Esophagus (tissue), 2 donors: Measurements from ENCODE around the gene JMJD8. TPM values are rescaled to one million over a fixed set of nuclear protein-coding genes. Genes with fewer than 3 reads are reported as not detected.
"Not testable (repeated sequence)": the region's sequence is repeated elsewhere in the genome, so short reads cannot be mapped to it uniquely, and the experiment has no call there.

Experiments used
- H3K27ac ChIP-seq, 2 donors: one replicate each; pipeline ENCODE4 v1.5.1; 2013; ENCODE audit warnings: low read depth in 2 of 2, mild to moderate bottlenecking in 2 of 2, inconsistent platforms in 1 of 2, low read length in 1 of 2, moderate library complexity in 1 of 2
- H3K27me3 ChIP-seq, 2 donors: one replicate each; pipeline ENCODE4 v1.6.1; 2013; ENCODE audit warnings: low read length in 2 of 2, control low read depth in 1 of 2, mild to moderate bottlenecking in 1 of 2; ENCODE audit not compliant: insufficient read depth in 2 of 2, control insufficient read depth in 1 of 2
- H3K36me3 ChIP-seq, 2 donors: one replicate each; pipeline ENCODE4 v1.6.1; 2013; ENCODE audit warnings: low read length in 1 of 2; ENCODE audit not compliant: control insufficient read depth in 2 of 2, insufficient read depth in 2 of 2
- H3K4me1 ChIP-seq, 2 donors: one replicate each; pipeline ENCODE4 v1.6.1; 2013; ENCODE audit warnings: low read length in 1 of 2; ENCODE audit not compliant: control insufficient read depth in 2 of 2, insufficient read depth in 2 of 2
- H3K4me3 ChIP-seq, 2 donors: one replicate each; pipeline ENCODE4 v1.5.1; 2013; ENCODE audit warnings: low read length in 2 of 2, mild to moderate bottlenecking in 2 of 2, low read depth in 1 of 2, moderate library complexity in 1 of 2
- H3K9me3 ChIP-seq, 2 donors: one replicate each; pipeline ENCODE4 v1.6.1; 2013; ENCODE audit warnings: mild to moderate bottlenecking in 2 of 2, low read depth in 1 of 2, low read length in 1 of 2, moderate library complexity in 1 of 2; ENCODE audit not compliant: control insufficient read depth in 2 of 2, insufficient read depth in 1 of 2
- WGBS, 2 donors: extraction: QIAGEN DNeasy Blood & Tissue Kit; methylation state at CpG; one replicate each; pipeline ENCODE4 v1.1.7; 2013; 5-methylcytosine and 5-hydroxymethylcytosine counted together
- polyA plus RNA-seq, 2 donors: library from polyadenylated mRNA; stranded (reverse); fragments of 200-250 nt; gene quantifications; one replicate each; pipeline ENCODE4 v1.2.3, GENCODE V29; 2013
- donor health status: healthy with polysubstance abuse.
- donor health status: Bipolar disorder and iron deficiency.

Gene JMJD8
- polyA plus RNA-seq, 2 donors: 41.0 to 55.4 TPM

GRCh38 chr16:716768-717325, 32.7 kb upstream of the JMJD8 start:
- H3K9me3 ChIP-seq: no peaks in the 10 kb centered on the region
- 81 to 87% methylated on average over 27 to 29 of the region's 29 CpGs for WGBS, 2 donors
- H3K36me3 ChIP-seq: no peaks in the 10 kb centered on the region
- peaks cover 0 to 3% of the 10 kb centered on the region in 2 donors for H3K27me3 ChIP-seq
- H3K4me1 ChIP-seq: peaks cover 11 to 35% of the 10 kb centered on the region in 2 donors
- H3K27ac ChIP-seq: no peak overlapping the region
- no peak overlapping the region for H3K4me3 ChIP-seq

GRCh38 chr16:716200-716568, 32.0 kb upstream of the JMJD8 start:
- Histone ChIP-seq H3K4me3 (peak overlapping the region; percentile 54 to 58), H3K27ac (no peak overlapping the region), H3K36me3 (no peaks in the 10 kb centered on the region), H3K27me3 (peaks cover 0 to 3% of the 10 kb centered on the region in 2 donors), H3K4me1 (peaks cover 6 to 29% of the 10 kb centered on the region in 2 donors), H3K9me3 (no peaks in the 10 kb centered on the region)
- 24 to 25% methylated on average over 12 of the region's 12 CpGs for WGBS, 2 donors

GRCh38 chr16:715477-716199, 31.5 kb upstream of the JMJD8 start:
- peak overlapping the region; percentile 54 to 58 for H3K4me3 ChIP-seq
- no peak overlapping the region for H3K27ac ChIP-seq
- H3K4me1 ChIP-seq: peaks cover 6 to 32% of the 10 kb centered on the region in 2 donors
- H3K9me3 ChIP-seq: no peaks in the 10 kb centered on the region
- WGBS, 2 donors: 2% methylated on average over 36 to 74 of the region's 74 CpGs
- H3K27me3 ChIP-seq: peaks cover 0 to 3% of the 10 kb centered on the region in 2 donors
- H3K36me3 ChIP-seq: no peaks in the 10 kb centered on the region

GRCh38 chr16:714558-715476, 30.7 kb upstream of the JMJD8 start, which contains the start of gene METRN:
METRN (plus strand) TSS chr16:715118; CDS start chr16:715290, 172 bp downstream.
- Histone ChIP-seq H3K27ac (peak within 1 kb of the TSS in 1 of 2 donors; percentile 6), H3K9me3 (no peaks in the 10 kb centered on the region), H3K27me3 (peaks cover 0 to 3% of the 10 kb centered on the region in 2 donors), H3K36me3 (no peaks in the 10 kb centered on the region), H3K4me1 (peaks cover 3 to 27% of the 10 kb centered on the region in 2 donors), H3K4me3 (peak within 1 kb of the TSS; percentile 54 to 58)
- WGBS, 2 donors: 5 to 6% methylated on average over 68 to 108 of the region's 108 CpGs

GRCh38 chr16:714079-714478, 29.9 kb upstream of the JMJD8 start:
- H3K4me1 ChIP-seq: peaks cover 3 to 26% of the 10 kb centered on the region in 2 donors
- no peak overlapping the region for H3K27ac ChIP-seq
- H3K9me3 ChIP-seq: no peaks in the 10 kb centered on the region
- no peak overlapping the region for H3K4me3 ChIP-seq
- 55 to 61% methylated on average over 11 of the region's 11 CpGs for WGBS, 2 donors
- no peaks in the 10 kb centered on the region for H3K36me3 ChIP-seq
- peaks cover 0 to 8% of the 10 kb centered on the region in 2 donors for H3K27me3 ChIP-seq

- not testable (repeated sequence) for H3K27me3 ChIP-seq, H3K27ac ChIP-seq, H3K9me3 ChIP-seq, H3K4me3 ChIP-seq, H3K36me3 ChIP-seq
- peaks cover 6 to 31% of the 10 kb centered on the region in 2 donors for H3K4me1 ChIP-seq
- WGBS, 2 donors: 30% methylated on average over 13 of the region's 13 CpGs
Observed at GRCh38 chr16:712740-713250, 28.7 kb upstream of the JMJD8 start.

- H3K4me1 ChIP-seq: peaks cover 9 to 30% of the 10 kb centered on the region in 2 donors
- no peak overlapping the region for H3K4me3 ChIP-seq
- peaks cover 0 to 11% of the 10 kb centered on the region in 2 donors for H3K27me3 ChIP-seq
- H3K27ac ChIP-seq: no peak overlapping the region
- 8 to 9% methylated on average over 25 of the region's 25 CpGs for WGBS, 2 donors
- H3K9me3 ChIP-seq: no peaks in the 10 kb centered on the region
- H3K36me3 ChIP-seq: no peaks in the 10 kb centered on the region
Observed at GRCh38 chr16:711548-712320, 27.6 kb upstream of the JMJD8 start.

GRCh38 chr16:711084-711483, 26.9 kb upstream of the JMJD8 start:
- H3K9me3 ChIP-seq: no peaks in the 10 kb centered on the region
- WGBS, 2 donors: 53 to 72% methylated on average over 12 of the region's 12 CpGs
- H3K4me3 ChIP-seq: no peak overlapping the region
- peaks cover 10 to 29% of the 10 kb centered on the region in 2 donors for H3K4me1 ChIP-seq
- no peaks in the 10 kb centered on the region for H3K36me3 ChIP-seq
- H3K27me3 ChIP-seq: peaks cover 0 to 11% of the 10 kb centered on the region in 2 donors
- no peak overlapping the region for H3K27ac ChIP-seq
